Measurements from ENCODE around the gene CES2.

The CES2 gene

DNA sequence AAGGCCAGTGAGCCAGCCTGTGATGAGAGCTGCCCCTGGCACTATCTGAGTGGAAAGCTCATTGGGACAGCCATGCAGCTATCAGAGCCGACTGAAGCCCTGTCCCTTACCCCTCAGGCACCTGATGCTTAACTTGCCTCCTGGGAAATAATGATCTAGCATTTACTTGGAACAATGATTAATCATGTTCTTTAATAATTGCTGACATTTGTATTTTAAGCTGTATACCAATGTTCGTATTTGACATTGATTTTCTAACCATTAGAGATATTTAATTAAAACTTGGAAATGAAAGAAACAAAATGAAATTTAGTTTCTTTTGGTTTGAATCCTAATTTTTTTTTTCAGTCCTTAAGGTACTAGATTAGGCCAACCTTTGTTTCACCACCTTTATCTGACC is 44.5 kb upstream of the CES2 start:
- TF ChIP-seq, protein P1, sequence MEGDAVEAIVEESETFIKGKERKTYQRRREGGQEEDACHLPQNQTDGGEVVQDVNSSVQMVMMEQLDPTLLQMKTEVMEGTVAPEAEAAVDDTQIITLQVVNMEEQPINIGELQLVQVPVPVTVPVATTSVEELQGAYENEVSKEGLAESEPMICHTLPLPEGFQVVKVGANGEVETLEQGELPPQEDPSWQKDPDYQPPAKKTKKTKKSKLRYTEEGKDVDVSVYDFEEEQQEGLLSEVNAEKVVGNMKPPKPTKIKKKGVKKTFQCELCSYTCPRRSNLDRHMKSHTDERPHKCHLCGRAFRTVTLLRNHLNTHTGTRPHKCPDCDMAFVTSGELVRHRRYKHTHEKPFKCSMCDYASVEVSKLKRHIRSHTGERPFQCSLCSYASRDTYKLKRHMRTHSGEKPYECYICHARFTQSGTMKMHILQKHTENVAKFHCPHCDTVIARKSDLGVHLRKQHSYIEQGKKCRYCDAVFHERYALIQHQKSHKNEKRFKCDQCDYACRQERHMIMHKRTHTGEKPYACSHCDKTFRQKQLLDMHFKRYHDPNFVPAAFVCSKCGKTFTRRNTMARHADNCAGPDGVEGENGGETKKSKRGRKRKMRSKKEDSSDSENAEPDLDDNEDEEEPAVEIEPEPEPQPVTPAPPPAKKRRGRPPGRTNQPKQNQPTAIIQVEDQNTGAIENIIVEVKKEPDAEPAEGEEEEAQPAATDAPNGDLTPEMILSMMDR (IDR thresholded peaks at IDR 0.05; ENCODE audit: insufficient read depth, low read length, poor library complexity, severe bottlenecking) = no peak
- H3K4me3 ChIP-seq (replicated peaks; ENCODE audit: low read depth, low read length) = no peak overlapping the region
- no peaks in the 10 kb centered on the region for H3K27me3 ChIP-seq (replicated peaks; ENCODE audit: control insufficient read depth, insufficient read depth, low read length)
- no peaks in the 10 kb centered on the region; the same call in none of the 2 replicates for H3K36me3 ChIP-seq (ENCODE audit: control insufficient read depth, insufficient read depth, low read length)
- no peak for DNase-seq (ENCODE audit: extremely low read depth, insufficient read length)

DNA sequence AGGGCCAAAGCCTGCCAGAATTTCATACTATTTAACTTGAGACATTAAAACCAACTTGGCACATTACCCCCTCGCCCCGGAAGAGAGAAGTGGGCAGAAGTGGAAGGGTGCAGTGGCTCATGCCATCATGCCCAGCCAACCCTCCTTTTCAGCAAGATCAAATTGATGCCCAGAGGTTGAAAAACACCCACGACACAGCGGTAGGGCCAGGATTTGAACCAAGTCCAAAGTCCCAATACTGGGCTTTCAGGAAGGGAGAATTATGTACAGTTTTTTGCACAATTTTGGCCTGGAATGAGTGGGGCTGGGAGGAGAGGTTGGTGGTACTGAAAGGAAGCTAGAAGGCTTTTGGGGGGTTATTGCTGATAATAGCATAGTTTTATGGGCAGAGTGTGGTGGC is 44.0 kb upstream of the CES2 start:
- H3K27me3 ChIP-seq (replicated peaks; ENCODE audit: control insufficient read depth, insufficient read depth, low read length) = no peaks in the 10 kb centered on the region
- H3K36me3 ChIP-seq (ENCODE audit: control insufficient read depth, insufficient read depth, low read length) = no peaks in the 10 kb centered on the region; the same call in none of the 2 replicates
- no peak overlapping the region for H3K4me3 ChIP-seq (replicated peaks; ENCODE audit: low read depth, low read length)
- no peak for DNase-seq (ENCODE audit: extremely low read depth, insufficient read length)
- TF ChIP-seq, protein P1 (IDR thresholded peaks at IDR 0.05; ENCODE audit: insufficient read depth, low read length, poor library complexity, severe bottlenecking) = no peak

DNA sequence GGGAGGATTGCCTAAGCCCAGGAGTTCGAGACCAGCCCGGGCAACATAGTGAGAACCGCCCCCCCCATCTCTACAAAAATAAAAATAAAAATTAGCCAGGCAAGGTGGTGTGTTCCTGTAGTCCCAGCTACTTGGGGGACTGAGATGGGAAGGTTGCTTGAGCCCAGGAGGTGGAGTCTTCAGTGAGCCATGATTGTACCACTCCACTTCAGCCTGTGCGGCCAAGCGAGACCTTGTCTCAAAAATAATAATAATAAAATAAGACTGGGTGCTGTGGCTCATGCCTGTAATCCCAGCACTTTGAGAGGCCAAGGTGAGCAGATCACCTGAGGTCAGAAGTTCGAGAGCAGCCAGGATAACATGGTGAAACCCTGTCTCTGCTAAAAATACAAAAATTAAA is 43.5 kb upstream of the CES2 start:
- no peak for DNase-seq (ENCODE audit: extremely low read depth, insufficient read length)
- TF ChIP-seq, protein P1 (IDR thresholded peaks at IDR 0.05; ENCODE audit: insufficient read depth, low read length, poor library complexity, severe bottlenecking) = no peak
- Histone ChIP-seq H3K4me3 (replicated peaks; ENCODE audit: low read depth, low read length) (no peak overlapping the region), H3K36me3 (ENCODE audit: control insufficient read depth, insufficient read depth, low read length) (no peaks in the 10 kb centered on the region; the same call in none of the 2 replicates), H3K27me3 (replicated peaks; ENCODE audit: control insufficient read depth, insufficient read depth, low read length) (no peaks in the 10 kb centered on the region)

DNA sequence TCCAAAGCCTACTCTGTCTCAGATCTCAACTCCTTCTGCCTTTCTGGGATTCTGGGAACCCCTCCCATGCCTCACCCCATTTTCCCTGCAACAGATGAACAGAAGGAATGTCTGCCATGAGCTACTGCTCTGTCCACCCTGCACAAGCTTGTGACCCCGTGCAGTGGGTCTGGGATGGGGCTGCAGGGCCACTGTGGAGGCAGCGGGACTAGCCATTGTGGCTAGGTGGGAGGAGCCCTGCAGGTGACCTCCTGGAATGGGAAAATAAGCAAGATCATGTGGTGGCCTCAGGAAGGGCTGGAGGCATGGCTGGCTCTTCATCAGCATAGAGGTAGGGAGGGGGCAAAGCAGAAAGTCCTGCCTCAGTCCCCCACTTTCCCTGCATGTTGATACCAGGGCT is 41.3 kb upstream of the CES2 start:
- no peak for DNase-seq (ENCODE audit: extremely low read depth, insufficient read length)
- Histone ChIP-seq H3K4me3 (replicated peaks; ENCODE audit: low read depth, low read length) (no peak overlapping the region), H3K36me3 (ENCODE audit: control insufficient read depth, insufficient read depth, low read length) (no peaks in the 10 kb centered on the region; the same call in none of the 2 replicates), H3K27me3 (replicated peaks; ENCODE audit: control insufficient read depth, insufficient read depth, low read length) (no peaks in the 10 kb centered on the region)
- TF ChIP-seq, protein P1 (IDR thresholded peaks at IDR 0.05; ENCODE audit: insufficient read depth, low read length, poor library complexity, severe bottlenecking) = no peak

DNA sequence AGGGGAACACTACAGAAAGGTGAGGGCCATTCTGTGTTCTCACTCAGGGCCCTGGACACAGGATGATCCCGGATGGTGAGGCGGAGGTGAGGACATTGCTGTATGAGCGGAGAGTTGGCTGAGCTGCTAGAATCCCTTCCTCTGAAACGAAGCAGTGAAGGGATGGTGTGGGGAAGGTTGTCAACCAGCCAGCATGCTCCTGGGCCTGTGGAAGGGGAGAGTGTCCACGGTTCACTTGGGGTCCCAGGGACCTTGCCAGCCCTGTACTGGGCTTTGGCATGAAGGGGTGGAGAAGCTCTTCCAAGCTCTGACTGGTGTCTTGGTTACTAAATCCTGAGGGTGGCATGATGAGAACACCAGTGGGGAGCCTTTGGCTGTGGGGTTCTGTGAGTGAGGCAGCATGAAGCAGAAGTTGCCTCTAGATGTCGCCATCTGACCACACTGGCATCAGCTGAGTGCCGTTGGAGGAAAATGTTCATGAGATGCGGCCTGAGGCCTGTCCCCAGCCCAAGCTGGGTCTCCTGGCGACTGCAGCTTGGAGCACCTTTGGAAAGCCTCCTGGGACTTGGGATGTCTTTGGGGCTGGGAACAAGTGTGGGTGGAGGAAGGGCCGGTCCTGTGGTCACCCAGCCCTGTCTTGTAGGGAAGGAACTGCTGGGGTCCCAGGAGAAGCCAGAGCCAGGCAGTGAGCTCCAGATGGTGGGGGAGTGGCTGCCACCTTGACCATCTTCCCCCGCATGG is 40.2 kb upstream of the CES2 start:
- no peak for DNase-seq (ENCODE audit: extremely low read depth, insufficient read length)
- H3K4me3 ChIP-seq (replicated peaks; ENCODE audit: low read depth, low read length) = no peak overlapping the region
- no peaks in the 10 kb centered on the region; the same call in none of the 2 replicates for H3K36me3 ChIP-seq (ENCODE audit: control insufficient read depth, insufficient read depth, low read length)
- TF ChIP-seq, protein P1 (IDR thresholded peaks at IDR 0.05; ENCODE audit: insufficient read depth, low read length, poor library complexity, severe bottlenecking) = peak; percentile 92
- H3K27me3 ChIP-seq (replicated peaks; ENCODE audit: control insufficient read depth, insufficient read depth, low read length) = no peaks in the 10 kb centered on the region

DNA sequence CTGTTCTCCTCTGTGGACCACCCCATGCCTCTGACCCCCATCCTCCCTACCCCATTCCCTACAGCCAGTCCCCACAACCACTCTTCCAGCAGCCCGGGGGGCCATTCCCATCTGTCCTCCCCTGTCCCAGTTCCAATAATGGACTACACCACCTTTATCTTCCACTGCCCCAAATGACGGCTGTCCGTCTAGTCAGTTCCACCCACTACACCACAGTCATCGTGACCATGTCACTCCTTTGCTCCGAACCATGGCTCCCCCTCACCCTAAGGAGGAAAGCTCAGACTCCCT is 39.7 kb upstream of the CES2 start:
- Histone ChIP-seq H3K4me3 (replicated peaks; ENCODE audit: low read depth, low read length) (no peak overlapping the region), H3K27me3 (replicated peaks; ENCODE audit: control insufficient read depth, insufficient read depth, low read length) (no peaks in the 10 kb centered on the region), H3K36me3 (ENCODE audit: control insufficient read depth, insufficient read depth, low read length) (no peaks in the 10 kb centered on the region; the same call in none of the 2 replicates)
- TF ChIP-seq, protein P1 (IDR thresholded peaks at IDR 0.05; ENCODE audit: insufficient read depth, low read length, poor library complexity, severe bottlenecking) = no peak
- no peak for DNase-seq (ENCODE audit: extremely low read depth, insufficient read length)
